Right cardiac atrium (tissue), 5 donors: Measurements from ENCODE around the gene CALML5. TPM values are rescaled to one million over a fixed set of nuclear protein-coding genes. Genes with fewer than 3 reads are reported as not detected.

Experiments used
- ATAC-seq, 2 donors: fragments of 200-7000 bp; cut with Tn5 transposase; one replicate each; pipeline versions ENCODE4 v1.8.0 to v1.9.1; 2020; ENCODE audit warnings: moderate library complexity in 2 of 2, mild to moderate bottlenecking in 1 of 2
- DNase-seq, 3 donors: peaks; one replicate each; pipeline ENCODE4 v3.0.0-alpha.2; 2020
- H3K27ac ChIP-seq: one replicate; pipeline ENCODE4 v1.5.1; 2013; ENCODE audit warnings: mild to moderate bottlenecking, low read length, control low read depth, moderate library complexity
- H3K27me3 ChIP-seq: one replicate; pipeline ENCODE4 v1.6.1; 2013; ENCODE audit not compliant: control insufficient read depth, insufficient read depth
- H3K4me1 ChIP-seq: one replicate; pipeline ENCODE4 v1.6.1; 2013; ENCODE audit warnings: low read length; ENCODE audit not compliant: control insufficient read depth, insufficient read depth
- H3K4me3 ChIP-seq: one replicate; pipeline ENCODE4 v1.5.1; 2013; ENCODE audit warnings: low read length, control low read depth
- H3K9me3 ChIP-seq: one replicate; pipeline ENCODE4 v1.6.1; 2013; ENCODE audit warnings: low read length; ENCODE audit not compliant: control insufficient read depth
- WGBS: extraction: QIAGEN DNeasy Blood & Tissue Kit; methylation state at CpG from one replicate; pipeline ENCODE4 v1.1.7; 2013; 5-methylcytosine and 5-hydroxymethylcytosine counted together
- intact Hi-C, 4 donors: fragments of 100-400 bp; cut with DNase I; formaldehyde crosslinking; loops; one replicate each; pipeline versions ENCODE4 v1.11.0 to v1.14.0; 2022 to 2023
- polyA plus RNA-seq: library from polyadenylated mRNA; stranded (reverse); fragments of 200-250 nt; gene quantifications from one replicate; pipeline ENCODE4 v1.2.3, GENCODE V29; 2013
- total RNA-seq, 4 donors: library from RNA; stranded (reverse); fragmentation: NEBNext Ultra II Directional; extraction: Animal tissue kit (Norgen Biotek cat#: 25700); gene quantifications; one replicate each; pipeline ENCODE4 v1.2.1, GENCODE V29; 2021
- donor health status: healthy with polysubstance abuse.
- donor health status: DM: no; HTN: yes; CAD: no.
- donor health status: DM: no; HTN: no; CAD: no.
- donor health status: DM: no; HTN: yes; CAD: no; lungs with severe emphysema.
- donor health status: DM: yes; HTN: yes; CAD: no.

The CALML5 gene
- total and polyA plus RNA-seq, 5 donors = not detected

- Histone ChIP-seq H3K9me3 (no peaks in the 10 kb centered on the region), H3K27ac (no peak overlapping the region)
- 89% methylated on average over 25 of the region's 25 CpGs for WGBS
Observed at GRCh38 chr10:5512331-5512730, 13.0 kb upstream of the CALML5 start.

DNA sequence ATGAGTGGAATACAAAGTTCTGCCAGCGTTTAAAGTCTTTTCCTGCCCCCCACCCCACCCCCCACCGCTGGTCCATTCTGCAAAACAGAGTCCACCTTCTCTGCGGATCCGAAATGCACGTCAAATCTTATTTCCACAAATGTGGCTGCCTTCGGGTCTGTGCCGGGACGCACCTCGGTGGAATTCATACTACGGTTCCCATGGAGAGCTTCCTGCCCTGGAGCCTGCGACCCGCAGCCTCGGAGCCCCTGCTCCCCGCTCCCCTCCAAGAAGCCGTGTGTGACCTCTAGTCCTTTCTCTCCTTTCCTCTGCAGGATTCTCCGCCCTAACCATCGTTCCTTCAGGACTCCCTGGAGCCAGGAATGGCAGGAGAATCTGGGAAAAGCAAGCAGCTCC lies 12.5 kb upstream of the CALML5 start:
- H3K4me1 ChIP-seq = no peaks in the 10 kb centered on the region
- no peak overlapping the region for H3K27ac ChIP-seq
- H3K4me3 ChIP-seq = no peak overlapping the region
- WGBS = 86% methylated on average over 17 of the region's 17 CpGs
- ATAC-seq (no peak), DNase-seq (peak in 1 of 3 donors; percentile 3)
- intact Hi-C loops = no loop called here
- H3K9me3 ChIP-seq = no peaks in the 10 kb centered on the region
- H3K27me3 ChIP-seq = no peaks in the 10 kb centered on the region

More at GRCh38 chr10:5512331-5512730, 13.0 kb upstream of the CALML5 start:
- Histone ChIP-seq H3K4me1 (no peaks in the 10 kb centered on the region), H3K27me3 (no peaks in the 10 kb centered on the region), H3K4me3 (no peak overlapping the region)
- ATAC-seq (no peak), DNase-seq (no peak)
- intact Hi-C loops = no loop called here

- ATAC-seq (no peak), DNase-seq (peak in 2 of 3 donors; percentile 2 to 45)
- Histone ChIP-seq H3K27ac (no peak overlapping the region), H3K4me1 (no peaks in the 10 kb centered on the region), H3K27me3 (no peaks in the 10 kb centered on the region), H3K4me3 (no peak overlapping the region), H3K9me3 (no peaks in the 10 kb centered on the region)
- WGBS = 88% methylated on average over 32 of the region's 32 CpGs
- intact Hi-C loops = no loop called here
Observed at GRCh38 chr10:5511231-5511884, 12.0 kb upstream of the CALML5 start.

- Histone ChIP-seq H3K27me3 (no peaks in the 10 kb centered on the region), H3K4me3 (no peak overlapping the region), H3K9me3 (no peaks in the 10 kb centered on the region), H3K4me1 (no peaks in the 10 kb centered on the region), H3K27ac (no peak overlapping the region)
- WGBS = 75% methylated on average over 16 of the region's 16 CpGs
- no peak for ATAC-seq
- peak in 1 of 3 donors; percentile 4 for DNase-seq
- intact Hi-C loops = no loop called here
Observed at GRCh38 chr10:5510281-5511072, 11.1 kb upstream of the CALML5 start.

DNA sequence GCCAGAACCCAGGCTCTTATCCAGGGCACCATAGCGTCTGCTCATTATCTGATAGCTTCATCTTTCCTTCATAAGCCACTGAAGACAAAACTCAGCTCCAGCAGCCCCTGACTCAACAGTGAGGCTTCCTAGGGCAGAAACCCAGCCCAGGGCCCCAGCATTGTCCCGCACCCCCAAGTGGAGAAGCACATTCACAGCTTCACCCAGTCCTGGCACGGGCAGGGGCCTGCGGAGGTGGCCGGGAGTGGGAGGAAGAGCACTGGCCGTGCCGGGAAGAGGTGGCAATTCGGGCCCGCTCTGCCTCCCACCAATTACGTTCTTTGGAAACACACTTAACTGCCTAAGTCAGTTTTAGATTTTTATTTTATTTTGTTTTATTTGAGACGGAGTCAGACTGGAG lies 10.3 kb upstream of the CALML5 start:
- ATAC-seq (no peak), DNase-seq (peak in 1 of 3 donors; percentile 3)
- Histone ChIP-seq H3K27ac (no peak overlapping the region), H3K4me3 (no peak overlapping the region), H3K9me3 (no peaks in the 10 kb centered on the region), H3K27me3 (no peaks in the 10 kb centered on the region), H3K4me1 (no peaks in the 10 kb centered on the region)
- 95% methylated on average over 11 of the region's 11 CpGs for WGBS
- intact Hi-C loops = no loop called here

GRCh38 chr10:5509236-5509635 lies 9.9 kb upstream of the CALML5 start:
- ATAC-seq (no peak), DNase-seq (no peak)
- Histone ChIP-seq H3K4me3 (no peak overlapping the region), H3K4me1 (no peaks in the 10 kb centered on the region), H3K27ac (no peak overlapping the region), H3K9me3 (no peaks in the 10 kb centered on the region), H3K27me3 (no peaks in the 10 kb centered on the region)
- intact Hi-C loops = no loop called here
- WGBS = 96% methylated on average over 9 of the region's 9 CpGs

DNA sequence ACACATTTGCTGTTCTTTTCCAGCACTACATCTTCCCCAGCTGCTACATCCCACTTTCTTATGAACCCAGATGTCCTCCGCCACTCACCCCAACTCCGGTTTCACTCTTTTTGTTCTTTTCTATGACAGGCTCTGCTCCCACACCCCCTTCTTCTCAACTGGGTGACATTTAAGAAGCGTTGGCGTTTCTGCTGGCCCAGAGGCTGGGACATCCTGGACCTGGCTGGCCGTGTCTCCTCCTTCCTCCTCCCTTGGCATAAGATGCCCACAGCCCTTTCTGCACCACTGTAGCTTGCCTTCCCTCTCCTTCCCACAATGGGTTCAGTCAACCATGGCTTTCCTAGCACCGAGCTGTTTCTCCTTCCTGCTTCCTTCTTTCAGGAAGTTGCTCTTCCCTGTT lies 9.4 kb upstream of the CALML5 start:
- intact Hi-C loops = no loop called here
- no peaks in the 10 kb centered on the region for H3K4me1 ChIP-seq
- DNase-seq = no peak
- H3K4me3 ChIP-seq = no peak overlapping the region
- H3K27me3 ChIP-seq = no peaks in the 10 kb centered on the region
- H3K9me3 ChIP-seq = no peaks in the 10 kb centered on the region
- no peak for ATAC-seq
- 91% methylated on average over 6 of the region's 6 CpGs for WGBS
- H3K27ac ChIP-seq = no peak overlapping the region

DNA sequence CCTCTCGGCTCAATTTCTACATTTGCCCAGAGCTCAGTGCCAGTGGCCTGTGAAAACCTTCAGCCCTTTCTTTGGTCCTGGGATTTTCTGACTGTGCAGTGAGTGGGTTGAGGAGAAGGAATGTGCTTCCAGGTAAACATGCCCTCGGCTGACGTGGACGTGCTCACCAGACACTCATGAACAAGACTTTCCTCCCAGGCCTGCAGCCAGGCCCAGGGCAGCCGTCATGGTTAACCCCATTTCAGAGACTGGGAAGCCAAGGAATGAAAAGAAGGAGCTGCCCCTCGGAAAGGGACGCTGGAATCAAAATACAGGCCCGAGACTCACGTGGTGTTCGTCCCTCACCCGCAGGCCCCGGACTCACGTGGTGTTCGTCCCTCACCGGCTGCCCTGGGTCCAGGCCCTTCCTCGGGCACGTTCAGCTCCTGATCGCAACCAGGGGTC lies 8.8 kb upstream of the CALML5 start:
- no peaks in the 10 kb centered on the region for H3K9me3 ChIP-seq
- intact Hi-C loops = no loop called here
- no peaks in the 10 kb centered on the region for H3K4me1 ChIP-seq
- H3K27me3 ChIP-seq = no peaks in the 10 kb centered on the region
- WGBS = 96% methylated on average over 18 of the region's 18 CpGs
- H3K4me3 ChIP-seq = no peak overlapping the region
- DNase-seq (peak in 1 of 3 donors; percentile 14), ATAC-seq (no peak)
- no peak overlapping the region for H3K27ac ChIP-seq

GRCh38 chr10:5507649-5508131 lies 8.3 kb upstream of the CALML5 start:
- intact Hi-C loops = no loop called here
- ATAC-seq (no peak), DNase-seq (peak in 1 of 3 donors; percentile 37)
- no peaks in the 10 kb centered on the region for H3K4me1 ChIP-seq
- H3K4me3 ChIP-seq = no peak overlapping the region
- 93% methylated on average over 14 of the region's 14 CpGs for WGBS
- H3K9me3 ChIP-seq = no peaks in the 10 kb centered on the region
- no peak overlapping the region for H3K27ac ChIP-seq
- no peaks in the 10 kb centered on the region for H3K27me3 ChIP-seq

DNA sequence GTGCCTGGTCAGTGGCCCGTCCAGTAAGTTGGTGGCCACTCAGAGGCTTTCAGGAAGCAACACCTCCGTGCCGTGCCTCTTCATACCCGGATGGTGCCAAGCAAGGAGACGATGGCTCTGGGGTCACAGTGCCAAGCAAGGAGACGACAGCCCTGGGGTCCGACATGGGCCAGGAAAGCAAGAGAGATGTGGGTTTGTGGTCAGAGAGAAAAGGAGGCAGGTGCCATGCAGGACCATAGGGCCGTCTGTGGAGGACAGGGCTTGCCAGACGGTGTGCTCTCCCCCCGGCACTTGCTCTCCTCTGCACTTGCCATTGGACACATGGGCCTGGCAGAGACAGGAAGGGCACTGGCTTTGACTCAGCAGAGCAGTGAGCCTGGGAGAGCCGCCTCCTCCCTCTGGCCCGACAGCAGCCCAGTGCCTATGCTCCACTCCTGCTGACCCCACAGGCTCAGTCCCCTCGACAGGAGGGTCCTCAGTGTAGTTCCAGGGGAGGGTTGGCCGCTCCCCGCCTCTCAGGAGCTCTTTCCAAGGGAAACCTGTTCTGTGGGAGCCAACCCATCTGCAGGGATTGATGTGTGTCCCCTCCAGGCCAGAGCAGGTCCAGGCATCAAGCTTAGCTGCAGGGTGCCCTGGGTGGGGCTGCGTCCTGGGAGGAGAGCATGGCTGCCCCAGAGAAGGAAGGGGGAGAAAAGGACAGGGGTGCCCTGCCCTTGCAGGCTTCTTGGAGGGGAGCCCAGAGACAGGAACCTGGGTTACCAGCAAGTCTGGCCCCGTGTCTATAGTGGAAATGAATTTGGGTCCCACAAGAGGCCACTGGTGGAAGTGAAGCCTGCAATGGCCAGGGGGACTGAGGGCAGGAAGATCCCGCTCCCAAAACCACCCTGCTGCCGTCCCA lies 7.6 kb upstream of the CALML5 start:
- WGBS = 95% methylated on average over 19 of the region's 19 CpGs
- H3K4me1 ChIP-seq = no peaks in the 10 kb centered on the region
- ATAC-seq = no peak
- H3K27ac ChIP-seq = no peak overlapping the region
- intact Hi-C loops = no loop called here
- H3K27me3 ChIP-seq = no peaks in the 10 kb centered on the region
- H3K4me3 ChIP-seq = no peak overlapping the region
- DNase-seq = peak in 1 of 3 donors; percentile 2
- H3K9me3 ChIP-seq = no peaks in the 10 kb centered on the region
